NCI-H2196 treated with DMSO at 0.1 percent for 48 hours (cell line): ENCODE data around the gene DET1.

Experiments
- DNase-seq: peaks from one replicate; lab custom pipeline; 2025; ENCODE audit not compliant: unreplicated experiment; lab: John Stamatoyannopoulos, UW

DET1 gene

DNA sequence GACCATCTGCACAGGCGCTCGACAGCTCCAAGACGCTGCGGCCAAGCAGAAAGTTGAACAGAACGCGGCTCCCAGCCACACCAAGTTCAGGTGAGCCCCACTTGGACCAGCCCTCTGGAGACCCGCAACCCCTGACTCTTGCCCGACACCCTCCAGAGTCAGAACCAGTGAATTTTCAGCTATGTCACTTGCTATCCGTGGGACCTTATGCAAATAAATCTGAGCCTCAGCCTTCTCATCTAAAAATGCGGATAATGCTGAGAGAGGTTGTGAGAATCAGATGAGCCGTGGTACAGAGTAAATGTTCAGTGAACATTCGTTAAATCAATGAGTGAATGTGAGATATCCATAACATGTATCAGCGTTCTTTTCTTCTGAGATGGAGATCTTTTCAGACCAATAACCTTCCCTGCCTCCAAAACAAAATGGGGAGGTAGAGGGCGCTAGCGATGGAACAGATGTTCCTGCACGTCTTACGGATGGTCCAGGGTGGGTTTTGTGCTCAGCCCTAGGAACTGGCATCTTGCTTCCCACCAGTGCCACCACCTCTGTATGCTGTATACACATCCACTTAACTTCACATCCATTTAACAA, 78.4 kb downstream of the DET1 start:
- no peak for DNase-seq

DNA sequence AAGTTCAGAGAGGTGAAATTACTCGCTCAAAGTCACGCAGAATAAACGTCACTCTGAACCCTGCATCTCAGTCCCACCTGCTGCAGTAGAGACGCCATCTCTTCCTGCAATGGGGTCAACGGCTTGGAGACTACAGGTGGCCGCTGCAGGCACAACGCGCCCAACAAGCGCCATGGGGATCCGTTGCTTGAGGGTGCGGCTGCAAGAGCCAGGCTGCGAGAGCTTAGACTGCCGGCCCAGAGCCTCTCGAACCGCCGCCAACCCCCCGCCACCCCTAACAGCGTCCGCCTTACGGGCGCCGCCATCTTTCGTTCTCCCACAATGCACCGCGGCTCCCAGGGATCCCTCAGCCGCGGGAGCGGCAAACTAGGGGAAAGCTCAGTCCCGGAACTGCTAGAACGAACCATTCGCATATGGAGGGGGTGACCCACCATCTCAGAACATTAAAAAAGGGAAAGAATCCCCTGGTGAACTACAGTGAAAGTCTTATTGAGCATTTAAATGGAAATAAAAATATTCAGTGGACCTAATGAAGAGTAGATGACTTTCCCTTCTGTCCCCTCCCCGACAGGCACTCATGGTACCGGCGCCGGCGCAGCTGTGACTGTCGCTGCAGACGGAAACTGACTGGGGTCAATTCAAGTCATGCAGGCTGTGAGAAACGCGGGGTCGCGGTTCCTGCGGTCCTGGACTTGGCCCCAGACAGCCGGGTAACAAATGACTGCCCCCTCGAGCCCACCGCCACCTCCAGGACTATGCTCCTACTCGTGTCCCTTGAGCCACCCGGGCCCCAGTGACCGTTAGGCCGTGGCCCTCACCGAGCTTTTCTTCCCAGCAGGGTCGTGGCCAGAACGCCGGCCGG, 79.2 kb downstream of the DET1 start, which contains the start of the genes MRPL46 and MRPS11:
MRPL46 (minus strand) TSS at position 316 of the 862 bp plus-strand sequence; CDS start at position 305, 11 bp downstream.
MRPS11 (plus strand) TSS at position 636 of the 862 bp plus-strand sequence; CDS start at position 646, 10 bp downstream.
- peak; percentile 67 for DNase-seq

DNA sequence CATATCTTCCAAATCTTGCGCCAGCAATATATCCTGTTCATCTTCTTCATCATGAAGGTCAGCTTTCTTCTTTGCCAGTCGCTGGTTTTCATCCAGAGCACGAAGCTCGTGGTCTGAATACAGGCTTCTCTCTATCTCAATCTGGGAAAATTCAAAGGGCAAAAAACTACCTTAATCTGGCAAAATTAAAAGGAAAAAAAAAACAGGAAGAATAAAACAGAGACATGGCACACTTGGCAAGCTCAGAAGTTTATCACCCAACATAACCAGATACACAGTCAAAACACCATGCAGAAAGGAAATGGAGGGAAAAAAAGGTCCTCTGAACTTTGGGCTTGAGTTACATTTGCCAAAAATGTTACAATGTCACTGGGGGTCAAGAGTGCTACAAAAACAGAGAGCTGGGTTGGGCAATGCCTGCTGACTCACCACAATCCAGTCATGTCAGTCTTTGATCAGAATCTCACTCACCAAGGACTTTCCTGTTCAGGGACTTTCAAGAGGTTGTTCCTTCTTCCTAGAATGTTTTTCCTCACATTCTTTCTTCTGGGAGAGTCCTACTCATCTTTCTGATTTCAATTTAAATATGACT, 80.8 kb downstream of the DET1 start:
- DNase-seq: no peak

DNA sequence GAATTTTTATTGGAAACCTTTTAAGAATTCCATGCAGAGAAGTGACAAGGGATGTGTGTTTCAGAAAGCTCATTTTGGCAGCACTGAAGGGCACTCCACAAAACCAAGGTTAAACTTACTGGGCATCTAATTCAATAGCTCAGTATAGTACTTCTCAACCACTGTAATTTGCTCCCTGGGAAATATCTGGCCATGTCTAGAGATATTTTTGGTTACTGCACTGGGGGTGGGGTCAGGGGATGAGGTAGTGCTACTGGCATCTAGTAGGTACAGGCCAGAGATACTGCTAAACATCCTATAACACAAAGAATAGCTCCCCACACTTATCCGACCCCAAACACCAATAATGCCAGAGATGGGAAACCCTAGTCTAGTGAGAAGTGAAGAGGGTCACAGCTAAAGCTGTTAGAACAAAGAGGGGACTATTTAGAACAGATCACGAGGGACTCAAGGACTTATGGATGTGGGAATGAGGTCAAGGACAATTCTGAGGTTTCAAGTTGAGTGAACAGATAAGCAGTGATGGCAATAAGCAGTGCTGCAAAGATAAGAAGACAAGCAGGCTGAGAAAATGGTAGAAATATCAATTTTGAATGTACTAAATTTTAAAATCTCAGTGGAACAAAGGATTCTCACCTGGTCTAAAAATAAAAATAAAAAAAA, 82.5 kb downstream of the DET1 start:
- no peak for DNase-seq
